ENCODE results near the gene SLX9.

The SLX9 gene

DNA sequence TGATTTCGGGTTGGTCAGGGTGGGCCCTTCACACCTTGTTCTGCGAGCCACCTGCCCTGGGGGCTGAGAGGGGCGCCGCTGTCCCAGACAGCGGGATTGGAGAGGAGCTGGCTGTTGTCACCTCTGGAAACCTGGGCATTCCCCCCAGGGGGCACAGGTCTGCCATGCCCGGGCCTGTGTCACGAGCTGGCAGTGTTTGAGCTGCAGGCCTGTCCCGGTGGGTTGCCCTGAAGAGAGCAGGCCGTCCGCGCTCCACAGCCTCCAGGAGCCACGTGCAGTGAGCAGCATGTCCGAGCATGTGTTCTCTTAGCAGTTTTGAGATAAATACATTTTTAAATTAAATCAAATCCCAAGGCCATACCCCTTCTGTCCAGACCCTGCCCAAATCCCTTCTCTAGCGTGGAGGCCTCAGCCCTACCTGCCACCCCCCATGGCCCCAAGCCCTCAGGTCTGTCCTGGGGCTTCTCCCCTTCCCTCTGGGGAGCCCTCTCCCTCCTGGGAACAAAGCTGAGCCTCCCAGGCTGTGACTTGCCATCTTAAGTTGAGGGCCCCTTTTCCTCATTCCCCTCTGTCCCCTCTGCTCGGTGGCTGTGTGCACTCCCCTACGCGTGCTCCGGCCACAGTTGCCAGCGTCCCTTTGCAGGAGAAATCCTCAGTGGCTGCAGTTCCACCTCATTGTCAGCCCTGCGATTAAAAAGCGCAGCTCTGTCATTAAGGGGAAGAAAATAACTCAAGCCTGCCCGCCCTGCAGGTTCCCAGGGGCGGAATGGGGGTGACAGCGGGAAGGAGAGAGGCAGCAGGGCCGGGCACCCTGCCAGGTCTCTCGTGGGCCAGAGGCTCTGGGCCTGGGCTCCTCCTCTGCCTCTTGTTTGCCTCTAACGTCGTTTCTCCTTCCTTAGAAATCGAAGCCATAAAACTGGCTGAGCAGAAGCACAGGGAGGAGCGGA lies 26.6 kb downstream of the SLX9 start:
- Histone ChIP-seq H3K9ac (ENCODE audit: low read depth, low read length) (no peak overlapping the region), H3K4me2 (ENCODE audit: insufficient read depth, low read length) (no peak overlapping the region), H3K4me1 (ENCODE audit: insufficient read depth, low read length) (no peaks in the 10 kb centered on the region), H3K27ac (ENCODE audit: low read length) (no peak overlapping the region), H3K9me3 (ENCODE audit: insufficient read depth, low read length, severe bottlenecking) (no peaks in the 10 kb centered on the region), H3K79me2 (ENCODE audit: insufficient read depth, low read length) (peaks cover 8% of the 10 kb centered on the region), H2AFZ (ENCODE audit: low read depth, low read length) (no peak overlapping the region), H3K27me3 (ENCODE audit: insufficient read depth, low read length, poor library complexity) (no peaks in the 10 kb centered on the region), H3K36me3 (ENCODE audit: insufficient read depth, low read length) (peaks cover 78% of the 10 kb centered on the region), H3K4me3 (ENCODE audit: low read depth in 1 of 2, low read length in 2 of 2) (no peak overlapping the region), H4K20me1 (ENCODE audit: insufficient read depth, low read length) (peaks cover 54% of the 10 kb centered on the region)
- ATAC-seq (ENCODE audit: insufficient read depth, low read depth) (no peak), DNase-seq (no peak)
- TF ChIP-seq, protein P1, sequence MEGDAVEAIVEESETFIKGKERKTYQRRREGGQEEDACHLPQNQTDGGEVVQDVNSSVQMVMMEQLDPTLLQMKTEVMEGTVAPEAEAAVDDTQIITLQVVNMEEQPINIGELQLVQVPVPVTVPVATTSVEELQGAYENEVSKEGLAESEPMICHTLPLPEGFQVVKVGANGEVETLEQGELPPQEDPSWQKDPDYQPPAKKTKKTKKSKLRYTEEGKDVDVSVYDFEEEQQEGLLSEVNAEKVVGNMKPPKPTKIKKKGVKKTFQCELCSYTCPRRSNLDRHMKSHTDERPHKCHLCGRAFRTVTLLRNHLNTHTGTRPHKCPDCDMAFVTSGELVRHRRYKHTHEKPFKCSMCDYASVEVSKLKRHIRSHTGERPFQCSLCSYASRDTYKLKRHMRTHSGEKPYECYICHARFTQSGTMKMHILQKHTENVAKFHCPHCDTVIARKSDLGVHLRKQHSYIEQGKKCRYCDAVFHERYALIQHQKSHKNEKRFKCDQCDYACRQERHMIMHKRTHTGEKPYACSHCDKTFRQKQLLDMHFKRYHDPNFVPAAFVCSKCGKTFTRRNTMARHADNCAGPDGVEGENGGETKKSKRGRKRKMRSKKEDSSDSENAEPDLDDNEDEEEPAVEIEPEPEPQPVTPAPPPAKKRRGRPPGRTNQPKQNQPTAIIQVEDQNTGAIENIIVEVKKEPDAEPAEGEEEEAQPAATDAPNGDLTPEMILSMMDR (IDR thresholded peaks at IDR 0.05; ENCODE audit: borderline replicate concordance, extremely low read depth, low read length, poor library complexity, severe bottlenecking), result no peak
- TF ChIP-seq EZH2 (IDR thresholded peaks at IDR 0.05; ENCODE audit: borderline replicate concordance, low read depth, low read length, severe bottlenecking), result no peak

DNA sequence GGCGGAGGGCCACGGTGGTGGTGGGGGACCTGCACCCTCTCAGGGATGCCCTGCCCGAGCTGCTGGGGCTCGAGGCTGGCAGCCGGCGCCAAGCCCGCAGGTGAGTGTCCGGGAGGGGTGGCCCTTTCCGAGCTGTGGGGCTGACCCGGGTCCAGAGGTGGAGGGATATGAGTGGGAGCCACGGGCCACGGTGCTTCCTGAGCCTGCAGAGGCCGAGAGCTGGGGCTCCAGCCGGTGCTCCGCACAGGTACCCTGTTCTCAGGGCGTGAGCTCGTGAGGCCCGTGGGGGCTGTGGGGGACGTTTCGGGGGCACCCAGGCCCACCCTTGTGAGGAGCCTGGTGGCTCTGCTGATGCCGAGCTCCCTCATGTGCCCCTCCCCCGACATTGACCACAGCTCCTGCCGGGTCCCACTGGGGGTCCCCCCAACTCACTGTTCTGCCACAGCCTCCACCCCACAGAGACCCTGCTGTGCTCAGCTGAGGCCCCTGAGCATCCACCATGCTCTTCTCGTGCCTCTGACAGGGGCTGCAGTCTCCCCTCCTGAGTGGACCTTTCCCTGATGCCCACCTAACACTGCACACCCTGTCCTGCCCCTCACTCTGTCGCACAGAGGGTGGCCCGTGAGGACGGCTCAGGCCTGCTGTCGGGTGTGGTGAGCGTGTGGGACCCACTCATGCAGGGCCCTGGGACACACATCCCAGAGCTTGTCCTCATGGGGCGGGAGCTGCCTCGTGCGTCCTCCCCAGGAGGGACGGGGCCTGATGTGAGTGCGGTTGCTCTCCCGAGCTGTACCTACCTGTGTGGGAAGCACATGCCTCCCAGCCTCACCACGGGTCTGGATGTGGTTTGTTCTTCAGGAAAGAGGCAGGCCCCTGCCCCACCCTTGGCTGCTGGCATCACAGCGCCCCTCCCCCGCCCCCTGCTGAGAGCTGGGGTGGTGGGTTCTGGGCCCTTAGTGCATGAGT lies 27.5 kb downstream of the SLX9 start:
- H4K20me1 ChIP-seq (ENCODE audit: insufficient read depth, low read length), result peaks cover 60% of the 10 kb centered on the region
- no peak overlapping the region for H3K9ac ChIP-seq (ENCODE audit: low read depth, low read length)
- no peak overlapping the region for H2AFZ ChIP-seq (ENCODE audit: low read depth, low read length)
- TF ChIP-seq EZH2 (IDR thresholded peaks at IDR 0.05; ENCODE audit: borderline replicate concordance, low read depth, low read length, severe bottlenecking), result no peak
- TF ChIP-seq, protein P1 (IDR thresholded peaks at IDR 0.05; ENCODE audit: borderline replicate concordance, extremely low read depth, low read length, poor library complexity, severe bottlenecking), result no peak
- H3K4me2 ChIP-seq (ENCODE audit: insufficient read depth, low read length), result no peak overlapping the region
- ATAC-seq (ENCODE audit: insufficient read depth, low read depth) (0 out of 3 replicates have a peak, but pooled peaks have one; percentile 17), DNase-seq (peak; percentile 28)
- H3K27me3 ChIP-seq (ENCODE audit: insufficient read depth, low read length, poor library complexity), result no peaks in the 10 kb centered on the region
- no peaks in the 10 kb centered on the region for H3K9me3 ChIP-seq (ENCODE audit: insufficient read depth, low read length, severe bottlenecking)
- H3K36me3 ChIP-seq (ENCODE audit: insufficient read depth, low read length), result peaks cover 74% of the 10 kb centered on the region
- H3K27ac ChIP-seq (ENCODE audit: low read length), result no peak overlapping the region
- H3K4me3 ChIP-seq (ENCODE audit: low read depth in 1 of 2, low read length in 2 of 2), result no peak overlapping the region
- H3K4me1 ChIP-seq (ENCODE audit: insufficient read depth, low read length), result no peaks in the 10 kb centered on the region
- peaks cover 8% of the 10 kb centered on the region for H3K79me2 ChIP-seq (ENCODE audit: insufficient read depth, low read length)

DNA sequence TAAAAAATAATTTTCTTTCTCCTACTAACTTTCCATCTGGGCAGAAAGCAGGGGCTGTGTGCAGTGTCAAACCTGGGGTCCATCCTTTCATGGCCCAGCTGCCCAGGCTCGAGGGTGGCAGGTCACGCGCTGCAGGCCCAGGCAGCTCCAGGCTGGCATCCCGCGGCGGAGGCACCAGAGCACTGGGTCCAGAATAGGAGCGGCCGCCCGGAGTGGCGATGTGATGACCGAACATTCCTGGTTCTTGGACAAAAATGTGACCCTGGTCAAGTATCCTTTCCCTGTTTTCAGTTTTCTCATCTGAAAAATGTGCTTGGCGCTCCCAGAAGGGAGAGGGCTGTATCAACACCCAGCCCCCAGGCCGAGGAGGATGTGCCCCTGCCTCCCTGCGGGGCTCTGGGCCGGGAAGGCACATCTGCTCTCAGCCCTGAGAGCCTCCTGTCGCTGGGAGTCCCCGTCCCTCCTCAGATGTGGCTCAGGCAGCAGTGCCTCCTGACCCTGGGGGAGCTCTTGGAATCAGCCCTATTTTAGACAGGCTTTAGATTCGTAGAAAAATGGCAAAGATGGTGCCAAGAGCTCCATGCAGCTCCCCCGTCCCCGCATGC lies 29.3 kb downstream of the SLX9 start:
- Histone ChIP-seq H3K4me2 (ENCODE audit: insufficient read depth, low read length) (no peak overlapping the region), H3K9ac (ENCODE audit: low read depth, low read length) (no peak overlapping the region), H2AFZ (ENCODE audit: low read depth, low read length) (no peak overlapping the region), H3K4me1 (ENCODE audit: insufficient read depth, low read length) (no peaks in the 10 kb centered on the region), H3K9me3 (ENCODE audit: insufficient read depth, low read length, severe bottlenecking) (no peaks in the 10 kb centered on the region), H3K27me3 (ENCODE audit: insufficient read depth, low read length, poor library complexity) (no peaks in the 10 kb centered on the region), H3K4me3 (ENCODE audit: low read depth in 1 of 2, low read length in 2 of 2) (no peak overlapping the region), H3K36me3 (ENCODE audit: insufficient read depth, low read length) (peaks cover 73% of the 10 kb centered on the region), H4K20me1 (ENCODE audit: insufficient read depth, low read length) (peaks cover 63% of the 10 kb centered on the region), H3K79me2 (ENCODE audit: insufficient read depth, low read length) (peaks cover 8% of the 10 kb centered on the region), H3K27ac (ENCODE audit: low read length) (no peak overlapping the region)
- DNase-seq (no peak), ATAC-seq (ENCODE audit: insufficient read depth, low read depth) (no peak)
- TF ChIP-seq, protein P1 (IDR thresholded peaks at IDR 0.05; ENCODE audit: borderline replicate concordance, extremely low read depth, low read length, poor library complexity, severe bottlenecking), result no peak
- no peak for TF ChIP-seq EZH2 (IDR thresholded peaks at IDR 0.05; ENCODE audit: borderline replicate concordance, low read depth, low read length, severe bottlenecking)

Data from DND-41 (cell line).